GM20431 (cell line): ENCODE results near the gene FKBP15.
"Not testable (repeated sequence)": the region's sequence is repeated elsewhere in the genome, so short reads cannot be mapped to it uniquely, and the experiment has no call there.

Experiments used
- in situ Hi-C: fragments of 300-500 bp; cut with MseI, MboI; formaldehyde crosslinking; loops from one replicate; pipeline ENCODE4 v1.15.0; 2020; ENCODE audit warnings: low sequenced_read_pairs; ENCODE audit not compliant: unreplicated experiment

The FKBP15 gene, protein sequence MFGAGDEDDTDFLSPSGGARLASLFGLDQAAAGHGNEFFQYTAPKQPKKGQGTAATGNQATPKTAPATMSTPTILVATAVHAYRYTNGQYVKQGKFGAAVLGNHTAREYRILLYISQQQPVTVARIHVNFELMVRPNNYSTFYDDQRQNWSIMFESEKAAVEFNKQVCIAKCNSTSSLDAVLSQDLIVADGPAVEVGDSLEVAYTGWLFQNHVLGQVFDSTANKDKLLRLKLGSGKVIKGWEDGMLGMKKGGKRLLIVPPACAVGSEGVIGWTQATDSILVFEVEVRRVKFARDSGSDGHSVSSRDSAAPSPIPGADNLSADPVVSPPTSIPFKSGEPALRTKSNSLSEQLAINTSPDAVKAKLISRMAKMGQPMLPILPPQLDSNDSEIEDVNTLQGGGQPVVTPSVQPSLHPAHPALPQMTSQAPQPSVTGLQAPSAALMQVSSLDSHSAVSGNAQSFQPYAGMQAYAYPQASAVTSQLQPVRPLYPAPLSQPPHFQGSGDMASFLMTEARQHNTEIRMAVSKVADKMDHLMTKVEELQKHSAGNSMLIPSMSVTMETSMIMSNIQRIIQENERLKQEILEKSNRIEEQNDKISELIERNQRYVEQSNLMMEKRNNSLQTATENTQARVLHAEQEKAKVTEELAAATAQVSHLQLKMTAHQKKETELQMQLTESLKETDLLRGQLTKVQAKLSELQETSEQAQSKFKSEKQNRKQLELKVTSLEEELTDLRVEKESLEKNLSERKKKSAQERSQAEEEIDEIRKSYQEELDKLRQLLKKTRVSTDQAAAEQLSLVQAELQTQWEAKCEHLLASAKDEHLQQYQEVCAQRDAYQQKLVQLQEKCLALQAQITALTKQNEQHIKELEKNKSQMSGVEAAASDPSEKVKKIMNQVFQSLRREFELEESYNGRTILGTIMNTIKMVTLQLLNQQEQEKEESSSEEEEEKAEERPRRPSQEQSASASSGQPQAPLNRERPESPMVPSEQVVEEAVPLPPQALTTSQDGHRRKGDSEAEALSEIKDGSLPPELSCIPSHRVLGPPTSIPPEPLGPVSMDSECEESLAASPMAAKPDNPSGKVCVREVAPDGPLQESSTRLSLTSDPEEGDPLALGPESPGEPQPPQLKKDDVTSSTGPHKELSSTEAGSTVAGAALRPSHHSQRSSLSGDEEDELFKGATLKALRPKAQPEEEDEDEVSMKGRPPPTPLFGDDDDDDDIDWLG

GRCh38 chr9:113221003-113221799 is at the start of gene FKBP15, which contains the start of gene SLC31A1:
FKBP15 (minus strand) TSS chr9:113221277; CDS start chr9:113221243, 34 bp downstream.
SLC31A1 (plus strand) TSS chr9:113221544; CDS start chr9:113256149, 34,605 bp downstream.
- in situ Hi-C loops = no loop called here

DNA sequence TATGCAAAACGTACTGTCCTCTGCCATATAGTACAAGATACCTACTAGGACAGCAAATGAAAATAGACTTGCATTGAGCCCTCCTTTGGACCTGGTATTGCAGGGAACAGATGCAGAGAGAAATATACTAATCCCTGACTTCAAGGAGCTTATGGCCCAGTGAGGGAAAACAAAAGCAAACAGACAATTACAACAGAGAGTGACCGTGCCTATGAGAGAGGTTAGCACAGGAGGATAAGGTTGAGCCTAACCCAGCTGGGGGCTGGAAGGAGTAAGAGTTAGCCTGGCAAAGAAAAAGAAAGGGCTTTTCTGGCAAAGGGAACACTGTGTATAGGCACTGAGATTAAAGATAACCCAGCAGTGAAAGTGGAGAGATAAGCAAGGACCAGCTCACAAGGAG is 48.8 kb upstream of the FKBP15 start:
- in situ Hi-C loops = no loop called here

DNA sequence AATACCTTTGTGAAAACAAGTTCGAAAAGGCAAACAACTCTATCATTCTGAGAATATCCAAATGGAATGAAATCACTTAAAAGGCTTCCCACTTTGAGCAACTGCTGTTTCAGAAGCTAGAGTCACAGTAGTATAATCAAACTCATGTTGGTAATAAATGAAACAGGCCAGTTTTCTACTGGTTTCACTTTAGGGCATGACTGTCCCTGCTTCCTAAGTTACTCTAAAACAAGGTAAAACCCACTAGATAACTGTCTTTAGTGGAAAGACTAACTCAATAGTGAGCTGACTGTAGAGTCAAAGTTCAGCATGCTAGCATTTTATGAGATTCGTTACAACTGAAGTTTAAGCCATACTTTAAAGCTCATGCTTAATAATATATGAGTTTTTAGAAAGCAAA is 48.3 kb upstream of the FKBP15 start:
- in situ Hi-C loops = no loop called here

DNA sequence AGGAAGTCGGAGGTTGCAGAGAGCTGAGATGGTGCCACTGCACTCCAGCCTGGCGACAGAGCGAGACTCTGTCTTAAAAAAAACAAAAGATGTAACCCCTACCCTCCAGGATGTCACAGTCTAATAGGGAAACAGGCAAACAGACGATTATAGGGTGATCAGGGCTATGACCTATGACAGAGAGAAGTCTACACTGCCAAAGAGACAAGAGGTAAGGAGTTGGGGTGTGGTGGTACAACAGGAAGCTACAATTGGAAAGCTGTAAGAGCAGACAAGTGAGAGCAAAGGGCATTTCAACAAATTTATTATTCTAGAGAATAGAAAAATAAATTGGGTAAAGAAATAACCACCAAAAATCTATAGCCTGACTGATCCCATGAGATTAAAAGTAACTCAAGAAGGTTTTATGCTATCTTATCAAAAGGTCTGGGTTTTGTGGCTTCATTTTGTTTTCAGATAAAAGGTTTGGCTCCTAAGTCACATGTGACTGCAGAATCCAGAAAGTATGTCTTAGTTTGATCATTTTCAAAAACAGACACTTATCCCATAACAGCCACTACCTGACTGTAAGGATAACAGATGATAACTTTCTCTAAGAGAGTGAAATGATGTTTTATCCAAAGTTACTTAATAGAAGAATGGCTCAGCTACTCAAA is 47.0 kb upstream of the FKBP15 start:
- in situ Hi-C loops = no loop called here

- in situ Hi-C loops = no loop called here
Measured at GRCh38 chr9:113266174-113266573, 45.1 kb upstream of the FKBP15 start.

GRCh38 chr9:113261917-113262671 is 41.0 kb upstream of the FKBP15 start:
- in situ Hi-C loops = no loop called here

DNA sequence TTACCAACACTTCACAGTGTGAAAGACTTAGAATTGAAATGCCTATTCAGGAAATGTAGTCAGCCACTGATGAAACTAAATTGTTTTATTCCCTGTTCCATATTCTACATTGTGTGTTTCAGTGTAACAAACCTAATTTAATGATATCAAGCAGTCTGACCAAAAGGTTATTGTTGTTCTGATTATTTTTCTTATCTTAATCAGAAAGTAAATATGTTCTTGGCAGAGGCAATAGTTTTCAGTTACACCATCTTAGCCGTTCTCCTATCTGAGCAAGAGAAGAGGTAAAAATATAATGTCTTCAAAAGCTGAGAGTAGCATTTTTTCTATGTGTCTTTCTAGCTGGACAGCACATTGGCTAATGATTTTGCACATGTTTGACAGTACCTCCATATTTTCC is 37.2 kb upstream of the FKBP15 start:
- in situ Hi-C loops = no loop called here

DNA sequence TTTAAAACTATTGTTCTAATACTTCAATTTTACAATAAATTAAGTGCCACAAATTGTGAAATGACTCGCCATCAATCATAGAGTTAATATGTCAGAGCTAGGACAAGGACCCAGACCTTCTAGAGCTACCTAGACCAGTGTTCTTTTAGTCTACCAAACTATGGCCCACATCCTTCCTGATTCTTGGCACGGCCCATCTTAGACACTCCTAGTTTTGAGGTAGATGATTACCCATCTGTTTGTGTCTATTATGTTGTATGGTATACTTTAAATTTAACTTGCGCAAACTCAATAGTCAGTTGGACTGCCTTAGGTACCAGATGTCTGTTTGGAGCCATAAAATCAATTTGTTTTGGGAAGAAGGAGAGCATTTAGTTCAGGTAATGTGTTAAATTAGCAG is 36.8 kb upstream of the FKBP15 start:
- in situ Hi-C loops = no loop called here

GRCh38 chr9:113255438-113255837 is 34.4 kb upstream of the FKBP15 start:
- in situ Hi-C loops = no loop called here

GRCh38 chr9:113254991-113255390 is 33.9 kb upstream of the FKBP15 start:
- in situ Hi-C loops = no loop called here

GRCh38 chr9:113250807-113251206 is 29.7 kb upstream of the FKBP15 start:
- in situ Hi-C loops = no loop called here

DNA sequence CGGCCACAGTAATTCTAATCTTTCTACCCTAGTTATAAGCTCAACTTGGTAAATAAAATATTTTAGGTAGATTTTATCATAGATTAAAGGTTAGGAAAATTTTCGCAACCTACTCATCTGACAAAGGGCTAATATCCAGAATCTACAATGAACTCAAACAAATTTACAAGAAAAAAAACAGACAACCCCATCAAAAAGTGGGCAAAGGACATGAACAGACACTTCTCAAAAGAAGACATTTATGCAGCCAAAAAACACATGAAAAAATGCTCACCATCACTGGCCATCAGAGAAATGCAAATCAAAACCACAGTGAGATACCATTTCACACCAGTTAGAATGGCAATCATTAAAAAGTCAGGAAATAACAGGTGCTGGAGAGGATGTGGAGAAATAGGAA is 28.6 kb upstream of the FKBP15 start:
- in situ Hi-C loops = not testable (repeated sequence)

GRCh38 chr9:113247640-113248039 is 26.6 kb upstream of the FKBP15 start:
- in situ Hi-C loops = no loop called here

GRCh38 chr9:113246928-113247327 is 25.9 kb upstream of the FKBP15 start:
- in situ Hi-C loops = no loop called here

DNA sequence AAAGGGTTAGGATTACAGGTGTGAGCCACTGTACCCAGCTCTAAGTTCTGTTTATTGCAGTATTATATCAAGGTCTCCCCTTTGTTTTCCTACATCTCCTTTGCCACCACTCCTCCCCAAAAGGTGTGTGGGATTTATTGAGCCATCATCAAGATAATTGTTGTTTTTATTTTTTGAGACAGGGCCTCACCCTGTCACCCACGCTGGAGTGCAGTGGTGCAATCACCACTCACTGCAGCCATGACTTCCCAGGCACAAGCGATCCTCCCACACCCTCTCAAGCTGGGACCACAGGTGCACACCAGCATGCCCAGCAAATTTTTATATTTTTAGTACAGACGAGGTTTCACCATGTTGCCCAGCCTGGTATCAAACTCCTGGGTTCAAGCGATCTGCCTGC is 24.8 kb upstream of the FKBP15 start:
- in situ Hi-C loops = no loop called here

- in situ Hi-C loops = no loop called here
Measured at GRCh38 chr9:113244556-113244955, 23.5 kb upstream of the FKBP15 start.

GRCh38 chr9:113241161-113241560 is 20.1 kb upstream of the FKBP15 start:
- in situ Hi-C loops = no loop called here

DNA sequence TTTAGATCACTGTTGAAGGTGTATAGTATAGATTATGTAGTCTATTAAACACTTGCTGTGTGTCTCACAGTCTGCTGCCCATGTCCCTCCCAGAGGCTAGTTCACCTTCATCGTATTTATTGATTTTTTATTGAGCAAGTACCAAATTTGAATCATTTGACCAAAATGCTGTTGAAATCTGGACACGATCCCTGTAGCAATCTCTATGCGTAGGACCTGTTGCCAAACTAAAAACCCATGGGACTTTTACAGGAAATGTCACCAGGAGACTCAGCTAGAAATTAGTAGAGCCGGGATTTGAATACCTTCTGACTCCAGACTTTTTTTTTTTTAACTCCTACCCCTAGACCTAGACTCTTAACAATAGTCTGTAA is 17.8 kb upstream of the FKBP15 start:
- in situ Hi-C loops = no loop called here
